Subcutaneous abdominal adipose tissue (tissue), 5 donors: ENCODE results near the gene EIF4EBP2.

Experiments
- H3K27ac ChIP-seq: one replicate; pipeline ENCODE4 v1.7.0; 2013; ENCODE audit warnings: low read depth, mild to moderate bottlenecking, inconsistent platforms, low read length, moderate library complexity
- H3K27me3 ChIP-seq, 5 donors: one replicate each; pipeline ENCODE4 v1.7.0; 2013; ENCODE audit warnings: low read length in 5 of 5, inconsistent platforms in 1 of 5; ENCODE audit not compliant: control insufficient read depth in 5 of 5, insufficient read depth in 4 of 5
- H3K36me3 ChIP-seq, 5 donors: one replicate each; pipeline ENCODE4 v1.7.0; 2013; ENCODE audit warnings: low read length in 5 of 5; ENCODE audit not compliant: control insufficient read depth in 5 of 5, insufficient read depth in 5 of 5
- H3K4me1 ChIP-seq, 5 donors: one replicate each; pipeline ENCODE4 v1.7.0; 2013; ENCODE audit warnings: low read length in 5 of 5, mild to moderate bottlenecking in 3 of 5, moderate library complexity in 1 of 5; ENCODE audit not compliant: control insufficient read depth in 5 of 5, insufficient read depth in 5 of 5
- H3K4me3 ChIP-seq, 5 donors: one replicate each; pipeline ENCODE4 v1.7.0; 2013; ENCODE audit warnings: low read length in 5 of 5, low read depth in 1 of 5
- H3K9ac ChIP-seq, 5 donors: one replicate each; pipeline ENCODE4 v1.7.0; 2013; ENCODE audit warnings: low read length in 5 of 5, mild to moderate bottlenecking in 4 of 5, moderate library complexity in 3 of 5
- H3K9me3 ChIP-seq, 5 donors: one replicate each; pipeline ENCODE4 v1.7.0; 2013; ENCODE audit warnings: low read length in 5 of 5; ENCODE audit not compliant: control insufficient read depth in 5 of 5
- donor health status: healthy.
- donor health status: healthy.
- donor health status: healthy.
- donor health status: healthy.
- donor health status: healthy.

The EIF4EBP2 gene

DNA sequence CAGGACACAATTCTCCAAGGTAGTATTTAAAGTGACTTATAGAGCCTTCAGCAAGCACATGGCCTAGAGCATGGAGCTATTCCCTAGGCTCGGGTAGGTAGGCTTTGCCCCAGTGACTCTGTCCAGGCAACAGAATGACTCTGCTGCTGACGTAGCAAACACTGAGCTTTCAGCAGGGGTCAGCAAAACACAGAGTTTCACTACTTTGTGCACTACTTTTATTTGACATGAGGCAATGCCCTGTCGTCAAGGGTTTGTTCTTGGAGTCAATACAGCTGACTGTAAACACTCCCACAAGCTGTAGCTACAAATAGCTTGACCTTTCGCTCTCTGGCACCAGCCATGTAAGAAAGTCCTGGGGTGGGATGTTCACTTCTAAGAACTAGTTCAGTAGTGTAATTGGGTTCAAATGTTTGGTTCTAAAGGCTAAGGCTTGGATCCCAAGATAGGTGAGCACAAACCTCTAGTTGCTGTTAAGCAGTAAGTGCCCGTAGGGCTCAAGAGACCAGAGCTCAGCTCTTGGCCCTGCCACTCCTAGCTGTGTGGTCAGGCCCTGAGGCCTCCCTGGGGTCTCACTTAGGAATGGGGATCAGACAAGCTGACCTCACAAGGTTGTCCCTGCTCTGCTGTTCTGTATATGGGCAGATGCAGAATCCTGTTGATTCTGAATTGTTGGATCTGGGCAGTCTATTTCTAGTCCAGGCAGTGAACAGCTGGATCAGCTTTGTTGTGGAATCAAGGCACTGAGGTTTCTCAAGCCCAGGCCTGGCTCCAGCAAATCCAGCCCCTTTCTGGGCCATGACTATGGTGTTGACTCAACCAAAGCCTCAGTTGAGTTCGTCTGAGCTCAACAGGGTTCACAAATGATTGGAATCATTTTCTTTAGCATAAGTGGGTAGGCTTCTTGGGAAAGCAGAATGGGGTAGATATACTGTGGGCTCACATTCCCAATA is 26.8 kb downstream of the EIF4EBP2 start:
- Histone ChIP-seq H3K9me3 (no peaks in the 10 kb centered on the region), H3K4me1 (peaks cover 5 to 45% (median 41%) of the 10 kb centered on the region in 5 donors), H3K27ac (peak overlapping the region; percentile 79), H3K36me3 (peaks cover 11 to 53% (median 44%) of the 10 kb centered on the region in 5 donors), H3K9ac (peak overlapping the region in 2 of 5 donors; percentile 43 to 45), H3K27me3 (no peaks in the 10 kb centered on the region), H3K4me3 (peak overlapping the region in 2 of 5 donors; percentile 4 to 49)

DNA sequence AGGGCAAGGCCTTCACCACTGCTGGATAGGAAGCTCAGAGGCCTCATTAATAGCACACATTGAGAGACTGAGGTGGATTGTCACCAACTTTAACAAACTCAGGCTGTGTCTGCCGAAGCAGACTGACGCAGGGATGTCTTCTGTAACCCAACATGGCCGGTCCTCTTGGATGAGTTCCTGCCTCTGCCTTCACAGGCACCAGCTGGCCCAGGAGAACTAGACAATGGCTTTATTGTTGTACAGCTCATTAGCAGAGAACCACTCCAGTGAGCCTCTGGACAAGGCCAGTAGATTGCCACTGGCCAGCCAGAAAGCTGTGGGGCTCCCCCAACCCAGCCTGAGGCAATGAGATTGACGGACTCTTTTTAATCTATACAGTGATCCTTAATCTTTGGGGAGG is 28.2 kb downstream of the EIF4EBP2 start:
- Histone ChIP-seq H3K27ac (peak overlapping the region; percentile 79), H3K9ac (no peak overlapping the region), H3K4me3 (peak overlapping the region in 1 of 5 donors; percentile 43), H3K27me3 (no peaks in the 10 kb centered on the region), H3K36me3 (peaks cover 3 to 40% (median 34%) of the 10 kb centered on the region in 5 donors), H3K9me3 (no peaks in the 10 kb centered on the region), H3K4me1 (peaks cover 5 to 45% (median 41%) of the 10 kb centered on the region in 5 donors)

DNA sequence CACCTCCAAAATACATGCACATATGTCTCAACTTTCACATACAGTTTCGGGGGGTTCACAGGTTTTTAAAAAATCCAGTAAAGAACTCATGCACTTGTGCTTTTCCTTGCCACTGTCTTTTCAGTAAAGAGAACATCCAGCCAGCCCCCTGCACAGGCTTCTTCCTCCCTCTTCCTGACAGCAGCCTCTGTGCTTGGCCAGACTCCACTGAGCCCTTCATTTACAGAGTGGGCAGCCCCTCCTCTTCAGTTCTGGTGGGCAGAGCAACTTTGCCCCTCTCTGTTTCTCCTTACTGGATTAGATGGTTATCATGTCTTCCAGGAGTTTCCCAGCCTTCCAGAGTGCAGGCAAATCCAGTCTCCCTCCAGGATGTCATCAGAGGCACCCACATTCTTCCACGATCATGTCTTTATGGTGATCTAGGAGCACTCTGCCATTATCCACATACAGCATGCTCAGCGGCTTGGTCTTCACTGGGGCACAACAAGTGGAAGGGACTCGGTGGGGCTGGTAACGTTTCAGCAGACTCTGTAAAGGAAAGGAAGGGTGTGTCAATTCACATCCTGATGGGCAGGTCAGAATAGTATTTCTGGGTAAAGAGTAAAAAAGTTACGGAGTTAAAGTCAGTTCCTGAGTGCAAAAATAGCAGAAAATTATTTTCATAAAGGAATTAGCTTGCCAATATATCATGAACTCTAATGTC is 28.8 kb downstream of the EIF4EBP2 start:
- peaks cover 0 to 34% (median 27%) of the 10 kb centered on the region in 5 donors for H3K36me3 ChIP-seq
- H3K9ac ChIP-seq = peak overlapping the region in 2 of 5 donors; percentile 42 to 43
- no peaks in the 10 kb centered on the region for H3K27me3 ChIP-seq
- peak overlapping the region; percentile 79 for H3K27ac ChIP-seq
- H3K4me1 ChIP-seq = peaks cover 5 to 45% (median 41%) of the 10 kb centered on the region in 5 donors
- peak overlapping the region in 2 of 5 donors; percentile 43 to 46 for H3K4me3 ChIP-seq
- H3K9me3 ChIP-seq = no peaks in the 10 kb centered on the region

DNA sequence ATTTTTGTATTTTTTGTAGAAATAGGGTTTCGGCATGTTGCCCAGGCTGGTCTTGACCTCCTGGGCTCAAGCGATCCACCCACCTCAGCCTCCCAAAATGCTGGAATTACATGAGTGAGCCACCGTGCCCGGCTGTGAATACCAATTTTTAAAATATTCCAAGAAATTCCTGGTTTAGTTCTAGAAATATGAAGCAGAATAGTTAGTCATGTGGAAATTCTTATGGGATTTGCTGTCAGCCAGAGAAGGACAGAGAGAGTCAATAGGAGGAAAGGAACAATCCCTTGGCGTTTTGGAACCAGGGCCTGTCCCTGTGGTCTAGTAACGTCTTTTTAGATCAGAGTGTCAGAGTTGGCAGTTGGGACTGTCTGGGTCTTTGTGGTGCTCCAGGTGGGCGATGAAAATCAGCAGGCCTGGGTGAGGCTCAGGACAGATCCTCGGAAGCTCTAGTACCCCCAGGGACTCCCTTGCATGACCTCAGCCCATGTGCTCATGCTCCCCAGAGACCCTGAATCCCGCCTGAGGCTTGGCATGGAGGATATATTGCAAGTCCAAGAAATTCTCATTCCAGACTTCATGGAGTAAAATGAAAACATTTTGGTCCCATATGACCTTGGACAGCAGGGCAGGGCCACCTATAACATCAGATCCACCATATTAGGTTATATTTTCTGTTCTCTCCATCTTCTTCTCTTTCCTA is 29.8 kb downstream of the EIF4EBP2 start:
- peaks cover 5 to 45% (median 41%) of the 10 kb centered on the region in 5 donors for H3K4me1 ChIP-seq
- no peaks in the 10 kb centered on the region for H3K9me3 ChIP-seq
- H3K36me3 ChIP-seq = peaks cover 0 to 23% (median 18%) of the 10 kb centered on the region in 5 donors
- H3K9ac ChIP-seq = peak overlapping the region in 3 of 5 donors; percentile 7 to 54 (median 39)
- H3K27me3 ChIP-seq = no peaks in the 10 kb centered on the region
- H3K4me3 ChIP-seq = peak overlapping the region in 1 of 5 donors; percentile 23
- H3K27ac ChIP-seq = peak overlapping the region; percentile 79

DNA sequence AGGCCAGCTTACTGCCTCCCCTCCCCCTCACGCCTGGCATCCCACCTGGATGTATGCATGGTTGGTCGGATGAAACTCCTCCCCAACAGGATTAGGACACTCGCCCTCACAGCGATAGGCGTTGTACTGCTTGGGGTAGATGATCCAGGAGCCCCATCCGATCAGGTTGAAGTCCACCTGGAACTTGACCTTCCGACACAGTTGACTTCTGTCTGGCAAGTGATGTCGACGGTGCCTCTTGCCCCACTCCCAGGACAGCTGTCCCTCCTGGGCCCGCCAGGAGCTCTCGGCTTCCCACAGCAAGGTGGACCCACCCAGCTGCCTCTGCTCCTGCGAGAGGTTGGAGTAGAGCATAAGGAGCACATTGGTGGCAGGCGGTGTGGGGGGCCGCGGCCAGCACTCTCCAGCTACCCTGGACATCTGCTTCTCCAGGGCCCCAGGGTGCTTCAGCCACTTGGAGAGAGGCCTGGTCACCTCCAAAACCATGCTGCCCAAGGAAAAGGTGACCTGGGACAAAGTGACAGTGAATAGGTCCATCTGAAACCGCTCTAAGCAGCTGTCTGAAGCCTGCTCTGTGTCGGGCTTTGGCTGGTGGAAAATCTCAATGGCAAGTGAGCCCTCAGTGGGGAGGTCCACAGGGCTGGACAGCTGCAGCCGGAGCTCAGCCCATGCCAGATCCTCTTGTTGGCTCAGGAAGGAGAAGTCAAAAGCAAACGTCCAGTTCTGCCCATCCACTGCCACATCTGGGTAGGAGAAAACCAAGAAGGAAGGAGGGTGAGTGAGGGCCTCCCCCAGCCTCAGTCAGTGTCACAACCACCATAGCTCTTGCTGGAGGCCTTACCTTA is 31.5 kb downstream of the EIF4EBP2 start:
- H3K27me3 ChIP-seq = peaks cover 1 to 9% (median 5%) of the 10 kb centered on the region in 5 donors
- H3K9me3 ChIP-seq = no peaks in the 10 kb centered on the region
- no peak overlapping the region for H3K27ac ChIP-seq

DNA sequence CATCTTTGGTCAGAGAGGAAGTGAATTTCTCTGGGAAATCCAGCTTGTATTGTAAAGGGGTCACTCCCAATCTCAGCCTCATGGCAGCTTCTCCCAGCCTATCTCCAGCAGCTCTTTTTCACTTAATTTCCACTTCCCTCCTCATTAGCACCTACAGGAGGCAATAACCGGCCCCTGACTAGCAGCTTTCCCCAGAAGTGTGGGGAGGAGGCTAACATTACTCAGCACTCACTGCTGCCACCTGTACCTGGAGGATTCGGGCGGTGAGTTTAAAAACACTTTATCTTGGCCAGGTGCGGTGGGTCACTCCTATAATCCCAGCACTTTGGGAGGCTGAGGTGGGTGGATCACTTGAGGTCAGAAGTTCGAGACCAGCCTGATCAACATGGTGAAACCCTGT is 33.8 kb downstream of the EIF4EBP2 start:
- H3K36me3 ChIP-seq = peaks cover 0 to 11% (median 4%) of the 10 kb centered on the region in 5 donors
- H3K4me1 ChIP-seq = peaks cover 0 to 34% (median 32%) of the 10 kb centered on the region in 5 donors
- no peaks in the 10 kb centered on the region for H3K9me3 ChIP-seq
- no peak overlapping the region for H3K27ac ChIP-seq
- H3K4me3 ChIP-seq = no peak overlapping the region
- H3K27me3 ChIP-seq = peaks cover 24 to 30% (median 27%) of the 10 kb centered on the region in 5 donors
- H3K9ac ChIP-seq = no peak overlapping the region

More for the DNA sequence above, 31.5 kb downstream of the EIF4EBP2 start:
- Histone ChIP-seq H3K9ac (no peak overlapping the region), H3K4me3 (no peak overlapping the region), H3K36me3 (peaks cover 0 to 12% (median 6%) of the 10 kb centered on the region in 5 donors), H3K4me1 (peaks cover 2 to 41% (median 38%) of the 10 kb centered on the region in 5 donors)

DNA sequence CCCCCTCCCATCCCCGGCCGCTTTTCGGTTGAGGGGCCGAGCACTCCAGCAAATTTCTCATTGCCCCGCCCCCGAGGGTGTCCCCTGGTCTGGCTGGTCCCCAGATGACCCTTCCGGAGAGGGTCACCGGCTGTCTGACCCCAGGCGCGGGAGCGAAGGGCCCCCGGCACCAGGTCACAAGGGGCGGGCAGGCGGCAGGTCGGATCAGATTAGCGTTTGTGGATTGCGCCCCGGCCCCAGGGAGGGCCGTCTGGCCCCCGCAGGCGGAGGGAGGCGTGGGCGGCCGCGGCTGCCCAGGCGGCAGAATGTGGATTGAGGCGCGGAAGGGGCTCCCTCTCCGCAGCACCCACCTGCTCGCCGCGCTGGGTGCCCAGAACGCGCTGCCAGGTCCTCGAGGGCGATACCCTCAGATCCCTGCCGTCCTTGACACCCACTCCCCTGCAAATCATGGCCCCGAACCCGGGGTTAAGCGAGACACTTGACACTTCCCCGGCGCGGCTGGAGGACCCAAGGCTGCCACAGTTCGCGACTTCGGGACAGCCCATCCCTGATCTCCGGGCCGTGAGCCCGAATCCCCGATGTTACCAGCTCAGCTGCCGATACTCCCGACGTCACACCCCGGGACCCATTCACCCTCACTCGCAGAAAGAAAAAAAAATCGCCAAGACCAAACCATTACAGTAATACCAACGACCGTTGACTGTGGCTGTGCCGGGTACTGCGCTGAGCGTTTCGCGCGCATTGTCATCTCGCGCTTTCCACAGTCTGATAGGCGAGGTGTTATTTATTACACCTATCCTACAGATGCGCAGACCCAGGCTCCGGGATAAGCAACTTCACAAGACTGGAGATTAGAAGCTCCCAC is 36.6 kb downstream of the EIF4EBP2 start:
- H3K36me3 ChIP-seq = peaks cover 0 to 3% (median 1%) of the 10 kb centered on the region in 5 donors
- no peak overlapping the region for H3K27ac ChIP-seq
- H3K27me3 ChIP-seq = peaks cover 24 to 32% (median 27%) of the 10 kb centered on the region in 5 donors
- H3K4me1 ChIP-seq = peaks cover 0 to 25% (median 19%) of the 10 kb centered on the region in 5 donors
- H3K9me3 ChIP-seq = no peaks in the 10 kb centered on the region
- H3K9ac ChIP-seq = no peak overlapping the region
- H3K4me3 ChIP-seq = peak overlapping the region; percentile 45 to 60 (median 52)

DNA sequence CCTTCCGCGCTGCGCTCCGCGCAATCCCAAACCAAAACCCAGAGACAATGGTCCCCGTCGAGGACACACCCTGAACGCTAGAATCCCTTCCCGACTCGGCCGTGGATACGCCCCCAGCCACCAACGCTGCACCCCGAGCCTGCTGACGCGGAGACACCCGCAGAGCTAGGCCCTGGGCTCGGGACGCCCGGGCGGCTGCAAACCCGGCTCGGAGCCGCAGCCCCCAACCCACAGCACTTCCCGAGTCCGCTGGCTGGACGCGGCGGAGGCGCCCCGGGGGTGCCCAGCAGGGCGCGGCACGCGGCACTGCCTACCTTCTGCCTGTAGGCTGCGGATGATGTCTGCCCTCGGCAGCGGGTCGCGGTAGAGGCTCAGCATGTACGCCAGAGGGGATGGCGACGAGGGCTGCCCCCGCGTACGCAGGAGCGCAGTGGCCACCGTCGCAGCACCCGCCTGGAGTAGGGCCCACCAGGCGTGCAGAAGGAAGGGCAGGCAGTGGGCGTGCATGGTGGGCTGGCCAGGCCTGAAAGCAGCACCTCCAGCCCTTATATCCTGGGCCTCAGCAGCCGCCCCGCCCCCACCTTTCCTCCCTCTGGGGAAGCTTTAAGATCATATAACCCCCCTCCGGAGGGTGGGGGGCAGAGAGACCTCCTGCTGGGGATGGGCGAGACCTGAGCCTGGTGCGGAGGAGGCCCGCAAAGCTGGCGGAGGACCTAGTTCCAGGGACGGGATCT is 37.4 kb downstream of the EIF4EBP2 start, which contains the start of gene NODAL:
NODAL (minus strand) TSS at position 521 of the 734 bp plus-strand sequence; CDS start at position 507, 14 bp downstream.
- H3K36me3 ChIP-seq = no peaks in the 10 kb centered on the region
- H3K9ac ChIP-seq = no peak within 1 kb of the TSS
- H3K4me3 ChIP-seq = peak within 1 kb of the TSS; percentile 45 to 60 (median 52)
- H3K27ac ChIP-seq = no peak within 1 kb of the TSS
- no peaks in the 10 kb centered on the region for H3K9me3 ChIP-seq
- H3K27me3 ChIP-seq = peaks cover 24 to 32% (median 27%) of the 10 kb centered on the region in 5 donors
- H3K4me1 ChIP-seq = peaks cover 0 to 30% (median 22%) of the 10 kb centered on the region in 5 donors
